HG03469 (cell line): ENCODE results near the gene POLA2.
"Not testable (repeated sequence)": the region's sequence is repeated elsewhere in the genome, so short reads cannot be mapped to it uniquely, and the experiment has no call there.

ENCODE experiments used
- ATAC-seq: cut with Tn5 transposase; IDR thresholded peaks from one replicate; pipeline ENCODE4 v1.9.1; 2021; ENCODE audit warnings: mild to moderate bottlenecking, moderate library complexity, moderate number of reproducible peaks; ENCODE audit not compliant: unreplicated experiment

The POLA2 gene

GRCh38 chr11:65241692-65242091 lies 20.1 kb upstream of the POLA2 start:
- no peak for ATAC-seq

- no peak for ATAC-seq
Measured at GRCh38 chr11:65242389-65242788, 19.4 kb upstream of the POLA2 start.

DNA sequence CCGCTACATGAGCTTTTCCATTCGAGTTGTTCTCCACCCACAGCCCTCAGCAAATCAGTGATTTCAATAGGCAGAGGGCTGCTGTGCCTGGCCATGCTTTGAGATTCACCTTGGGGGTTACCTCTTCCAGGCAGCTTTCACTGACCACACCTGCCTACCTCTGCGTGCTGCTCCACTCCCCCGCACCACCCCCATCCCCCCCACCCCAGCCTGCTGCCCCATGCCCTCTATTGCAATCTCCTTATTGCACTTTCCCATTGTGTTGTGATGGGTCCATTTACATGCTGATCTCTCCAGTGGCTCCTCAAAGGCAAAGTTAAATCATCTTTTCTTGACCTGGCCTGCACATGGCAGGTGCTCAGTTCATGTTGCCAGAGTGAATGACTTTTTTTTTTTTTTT lies 18.0 kb upstream of the POLA2 start:
- ATAC-seq = no peak

DNA sequence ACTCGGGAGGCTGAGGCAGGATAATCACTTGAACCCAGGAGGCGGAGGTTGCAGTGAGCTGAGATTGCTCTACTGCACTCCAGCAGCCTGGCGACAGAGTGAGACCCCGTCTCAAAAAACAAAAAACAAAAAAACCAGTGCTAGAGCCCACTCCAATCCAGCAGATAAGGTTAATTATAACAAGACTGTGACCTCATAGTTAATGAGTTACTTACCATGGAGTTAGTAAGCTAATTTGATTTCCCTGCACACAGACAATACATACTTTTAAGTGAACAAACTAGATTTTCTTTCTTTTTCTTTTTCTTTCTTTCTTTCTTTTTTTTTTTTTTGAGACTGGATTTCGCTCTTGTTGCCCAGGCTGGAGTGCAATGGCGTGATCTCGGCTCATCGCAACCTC lies 16.7 kb upstream of the POLA2 start:
- ATAC-seq = not testable (repeated sequence)

GRCh38 chr11:65246506-65246905 lies 15.3 kb upstream of the POLA2 start:
- ATAC-seq = no peak

DNA sequence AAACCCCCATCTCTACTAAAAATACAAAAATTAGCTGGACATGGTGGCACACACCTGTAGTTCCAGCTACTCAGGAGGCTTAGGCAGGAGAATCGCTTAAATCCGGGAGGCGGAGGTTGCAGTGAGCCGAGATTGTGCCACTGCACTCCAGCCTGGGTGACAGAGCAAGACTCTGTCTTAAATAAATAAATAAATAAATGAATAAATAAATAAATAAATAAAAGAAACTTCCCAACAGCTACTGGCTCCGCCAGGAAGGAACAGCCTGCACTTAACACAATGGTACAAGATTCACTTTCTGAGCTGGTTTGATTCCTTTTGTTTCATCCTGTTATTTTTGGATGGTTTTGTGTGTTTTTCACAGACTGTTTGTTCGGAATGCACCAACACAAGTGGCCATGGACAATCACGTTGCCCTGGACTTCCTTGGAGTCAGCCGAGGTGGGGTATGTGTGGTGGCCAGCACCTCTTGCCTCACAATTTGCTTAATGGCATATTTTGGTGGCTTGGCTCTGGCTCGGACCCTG lies 13.5 kb upstream of the POLA2 start:
- ATAC-seq = not testable (repeated sequence)

GRCh38 chr11:65251476-65251875 lies 10.3 kb upstream of the POLA2 start:
- no peak for ATAC-seq

DNA sequence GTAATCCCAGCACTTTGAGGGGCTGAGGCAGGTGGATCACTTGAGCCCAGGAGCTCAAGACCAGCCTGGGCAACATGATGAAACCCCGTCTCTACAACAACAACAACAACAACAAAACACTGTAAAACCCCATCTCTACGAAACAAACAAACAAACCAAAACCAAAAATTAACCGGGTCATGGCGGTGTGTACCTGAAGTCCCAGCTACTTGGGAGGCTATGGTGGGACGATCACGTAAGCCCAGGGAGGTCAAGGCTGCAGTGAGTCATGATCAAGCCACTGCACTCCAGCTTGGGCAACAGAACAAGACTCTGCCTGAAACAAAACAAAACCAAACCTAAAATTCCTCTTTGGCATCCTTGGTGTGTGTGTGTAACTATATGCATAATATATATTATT lies 7.0 kb upstream of the POLA2 start:
- ATAC-seq = no peak

DNA sequence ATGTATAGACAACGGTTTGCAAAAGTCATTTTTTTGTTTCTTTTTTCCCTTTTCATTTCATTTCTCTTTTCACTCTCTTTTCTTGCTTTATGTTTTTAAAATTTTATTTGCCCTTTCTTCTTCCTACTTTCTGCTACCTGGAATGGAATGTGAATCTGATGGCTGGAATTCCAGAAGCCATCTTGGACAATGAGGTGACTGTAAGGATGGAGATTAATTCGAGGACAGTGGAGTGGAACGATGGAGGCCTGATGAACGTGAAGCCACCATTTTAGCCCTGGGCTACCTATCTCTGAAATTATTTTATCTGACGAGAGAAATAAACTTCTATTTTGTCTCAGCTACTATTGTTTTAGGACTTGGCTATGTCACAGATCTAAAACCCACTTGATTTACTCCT lies 2.8 kb upstream of the POLA2 start:
- no peak for ATAC-seq

DNA sequence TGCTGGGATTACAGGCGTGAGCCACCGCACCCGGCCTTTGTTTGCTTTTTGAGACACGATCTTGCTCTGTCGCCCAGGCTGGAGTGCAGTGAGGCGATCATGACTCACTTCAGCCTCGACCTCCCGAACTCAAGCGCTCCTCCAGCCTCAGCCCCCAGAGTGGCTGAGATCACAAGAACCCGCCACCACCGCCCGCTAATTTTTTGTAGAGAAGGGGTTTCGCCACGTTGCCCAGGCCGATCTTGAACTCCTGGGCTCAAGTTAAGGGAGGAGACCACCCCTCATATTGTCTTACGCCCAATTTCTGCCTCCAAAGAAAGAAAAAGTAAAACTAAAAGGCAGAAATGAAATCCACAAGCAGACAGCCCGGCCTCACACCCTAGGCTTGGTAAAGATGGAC lies 1.5 kb upstream of the POLA2 start:
- ATAC-seq = no peak

DNA sequence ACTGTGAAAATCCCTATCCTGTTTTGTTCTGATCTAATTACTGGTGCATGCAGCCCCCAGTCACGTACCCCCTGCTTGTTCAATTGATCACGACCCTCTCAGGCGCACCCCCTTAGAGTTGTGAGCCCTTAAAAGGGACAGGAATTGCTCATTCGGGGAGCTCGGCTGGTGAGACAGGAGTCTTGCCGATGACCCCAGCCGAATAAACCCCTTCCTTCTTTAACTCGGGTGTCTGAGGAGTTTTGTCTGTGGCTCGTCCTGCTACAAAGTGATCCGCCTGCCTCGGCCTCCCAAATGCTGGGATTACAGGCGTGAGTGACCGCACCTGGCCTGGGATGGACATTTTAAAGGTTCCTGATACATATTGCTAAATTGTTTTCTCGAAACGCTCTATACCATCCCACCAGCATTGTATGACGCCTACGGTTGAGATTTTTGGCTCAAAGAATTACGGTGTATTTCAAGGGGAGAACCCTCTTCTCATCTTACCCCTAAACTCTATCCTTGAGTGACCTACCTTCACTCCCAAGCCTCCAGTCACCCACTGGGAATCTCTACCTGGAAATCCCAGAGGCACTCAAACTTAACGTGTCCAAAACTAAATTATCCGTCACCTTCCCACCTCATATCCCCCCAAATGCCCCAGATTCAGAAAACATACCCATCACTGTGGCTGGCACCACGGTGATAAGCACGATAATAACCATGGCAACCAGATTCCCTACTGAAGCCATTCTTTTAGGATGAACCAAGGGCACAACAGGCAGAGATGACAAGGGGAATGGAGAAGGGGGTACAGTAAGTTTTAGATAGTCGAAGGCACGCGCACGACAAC lies 789 bp upstream of the POLA2 start:
- ATAC-seq = no peak

GRCh38 chr11:65262381-65262680 lies 569 bp downstream of the POLA2 start:
- ATAC-seq = no peak

DNA sequence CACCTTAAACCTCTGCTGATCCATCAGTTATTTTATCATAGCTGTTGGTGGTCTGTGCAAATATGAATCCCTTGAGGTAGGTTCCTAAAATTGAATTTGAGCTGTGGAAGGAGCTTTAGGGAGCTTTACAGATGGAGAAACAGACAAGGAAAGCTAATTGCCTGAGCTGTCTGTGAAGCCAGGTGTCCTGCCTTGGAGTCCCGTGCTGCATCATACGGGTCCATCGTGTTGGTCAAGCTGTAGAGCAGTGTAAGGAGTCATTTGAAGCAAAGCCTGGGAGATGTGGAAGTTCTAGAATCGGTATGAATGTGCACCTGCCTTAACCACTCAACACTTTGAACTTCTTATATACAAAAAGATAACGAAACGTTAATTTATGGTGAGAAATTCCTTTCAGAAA lies 1.0 kb downstream of the POLA2 start:
- no peak for ATAC-seq

- ATAC-seq = not testable (repeated sequence)
Measured at GRCh38 chr11:65264747-65265146, 3.0 kb downstream of the POLA2 start.

GRCh38 chr11:65266210-65266609 lies 4.4 kb downstream of the POLA2 start:
- ATAC-seq = no peak

DNA sequence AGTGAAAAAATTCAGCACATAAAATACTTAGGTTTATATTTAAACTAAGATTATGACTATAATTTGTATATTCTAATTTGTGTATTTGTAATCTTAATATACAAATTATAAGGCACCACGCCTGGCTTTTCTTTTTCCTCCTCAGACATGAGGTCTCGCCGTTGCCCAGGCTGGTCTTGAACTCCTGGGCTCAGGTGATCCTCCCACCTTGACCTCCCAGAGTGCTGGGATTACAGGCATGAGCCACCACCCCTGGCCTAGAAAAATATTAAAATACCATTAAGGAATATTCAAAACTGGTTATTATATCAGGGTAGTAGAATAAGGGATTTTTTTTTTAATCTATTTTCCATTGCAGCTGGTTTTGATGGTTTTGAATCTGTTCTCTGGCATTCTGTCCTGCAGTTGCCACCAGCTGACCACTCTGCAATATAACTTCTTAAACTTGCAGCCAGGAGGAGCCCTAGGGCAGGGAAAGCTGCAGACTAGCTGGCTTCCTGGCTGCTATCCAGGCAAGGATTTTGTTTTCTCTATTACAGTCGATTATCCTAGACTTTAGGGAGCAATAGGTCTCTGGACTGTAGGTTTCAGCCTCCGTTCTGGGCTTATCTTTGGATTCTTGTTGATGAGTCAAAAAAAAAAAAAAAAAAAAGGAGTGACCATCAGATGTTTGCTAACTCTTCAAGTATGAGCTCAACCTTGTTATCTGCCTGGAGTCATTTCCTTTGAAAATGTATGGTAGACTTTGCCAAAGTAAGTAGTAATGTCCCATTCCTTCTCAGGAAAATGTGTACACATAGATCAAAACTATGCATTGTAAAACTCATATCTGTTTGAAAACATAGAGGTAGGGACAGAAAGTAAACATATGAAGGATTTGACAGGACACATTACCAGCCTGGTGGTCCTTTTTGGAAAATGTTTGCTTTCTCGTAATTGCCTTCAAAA lies 13.2 kb downstream of the POLA2 start:
- no peak for ATAC-seq

- no peak for ATAC-seq
Measured at GRCh38 chr11:65275906-65276305, 14.1 kb downstream of the POLA2 start.

DNA sequence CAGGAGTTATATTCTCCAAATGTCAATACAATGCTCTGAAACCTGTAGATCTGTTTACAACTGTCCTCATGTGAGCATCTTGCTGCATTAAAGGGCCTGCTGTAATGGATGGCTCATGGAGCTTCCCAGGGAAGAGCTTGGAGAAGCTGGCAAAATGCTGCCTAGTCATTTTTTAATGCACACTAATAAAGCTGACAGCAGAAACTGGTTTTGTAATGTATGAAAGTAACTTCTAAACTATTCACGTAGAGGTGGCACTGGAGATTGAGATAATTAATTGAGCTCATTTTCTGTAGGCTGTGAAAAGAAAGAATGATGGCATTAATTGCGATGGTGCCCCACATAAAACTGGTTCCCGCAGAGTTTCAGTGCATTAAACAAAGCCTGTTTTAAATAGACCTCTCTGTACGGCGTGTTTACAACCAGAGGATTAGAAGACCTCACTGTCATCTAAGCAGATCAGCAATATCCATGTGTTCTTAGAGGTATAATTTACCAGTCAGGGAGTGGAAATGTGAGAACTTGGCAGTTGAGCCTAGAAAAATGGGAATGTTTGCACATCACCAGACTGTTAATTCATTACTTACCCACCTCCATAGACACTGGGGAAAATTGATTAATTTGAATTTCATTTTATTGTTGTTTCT lies 16.0 kb downstream of the POLA2 start:
- no peak for ATAC-seq

DNA sequence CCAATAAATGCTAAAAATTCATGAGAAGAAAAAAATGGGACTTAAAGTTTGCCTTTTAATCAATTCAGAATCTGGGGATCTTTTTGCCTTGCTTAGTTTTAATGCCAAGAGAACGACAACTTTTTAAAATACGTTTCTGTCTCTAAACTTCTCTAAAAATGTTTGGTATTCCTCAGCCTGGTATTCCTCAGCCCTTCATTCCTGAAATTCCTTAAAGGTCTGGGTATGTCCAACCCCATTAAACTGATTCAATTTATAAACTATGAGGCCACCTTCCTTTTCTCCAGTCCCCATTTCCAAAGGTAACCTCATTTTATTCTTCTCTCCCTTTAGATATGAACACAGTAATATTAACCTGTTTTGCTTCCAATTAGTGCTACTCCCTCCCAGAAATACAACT lies 16.6 kb downstream of the POLA2 start:
- no peak for ATAC-seq

- no peak for ATAC-seq
Measured at GRCh38 chr11:65279279-65279678, 17.5 kb downstream of the POLA2 start.

- no peak for ATAC-seq
Measured at GRCh38 chr11:65279741-65280440, 18.1 kb downstream of the POLA2 start.
